ENCODE results near the gene ZNF784. TPM values are rescaled to one million over a fixed set of nuclear protein-coding genes. Genes with fewer than 3 reads are reported as not detected.

The ZNF784 gene
- total and polyA plus RNA-seq, 9 of the 15 experiments (the other 6 are each of a cell fraction or from before 2014, with no cell fraction given) = 0.14 to 6.1 (median 2.1) TPM

DNA sequence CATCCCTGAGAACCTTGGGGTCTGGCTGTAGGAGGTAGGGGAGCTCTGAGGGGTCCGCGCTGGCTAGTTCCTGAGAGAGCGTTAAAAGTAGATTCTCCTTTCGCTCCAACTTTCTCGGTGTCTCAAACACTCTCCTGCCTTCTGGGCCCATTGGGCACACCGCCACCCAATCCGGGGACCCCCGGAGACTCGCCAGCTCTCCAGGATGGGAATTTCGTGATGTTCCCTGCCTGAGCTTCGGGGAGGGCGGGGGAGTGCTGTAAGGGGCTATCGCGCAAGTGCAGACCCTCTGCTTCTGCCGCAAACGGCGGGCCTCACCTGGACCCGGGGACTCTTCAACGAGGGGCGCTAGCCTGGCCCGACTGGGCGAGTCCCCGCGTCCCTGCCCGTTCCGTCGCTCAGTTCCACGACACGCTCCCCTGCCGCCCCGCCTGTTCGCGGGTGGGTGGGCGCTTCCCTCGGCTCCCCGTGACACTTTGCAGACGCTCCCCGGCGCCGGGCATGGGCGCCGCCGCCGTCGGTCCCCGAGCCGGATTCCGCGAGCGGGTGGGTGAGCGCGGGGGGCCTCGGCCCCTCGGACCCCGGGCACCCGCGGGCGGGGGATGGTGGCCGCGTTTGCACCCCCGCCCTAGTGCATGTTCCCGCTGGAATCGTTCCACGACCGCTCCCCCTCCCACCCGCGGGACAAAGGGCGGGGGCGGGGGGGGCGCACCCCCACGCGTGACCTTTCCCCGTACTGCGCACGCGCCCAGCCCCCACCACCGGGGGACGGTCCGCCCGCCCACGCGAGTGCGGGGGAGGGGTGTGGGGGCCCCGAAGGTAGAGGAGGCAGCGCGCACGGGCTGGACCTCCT lies 23.6 kb upstream of the ZNF784 start, which contains the start of gene CCDC106:
CCDC106 (plus strand) TSS at position 481 of the 853 bp plus-strand sequence. CDS start 835 bp downstream, outside the sequence.
- Histone ChIP-seq H3K9ac (ENCODE audit: insufficient read depth in 1 of 2, low read depth in 2 of 2, low read length in 2 of 2) (peak within 1 kb of the TSS; percentile 89 to 98), H4K20me1 (replicated peaks; ENCODE audit: control insufficient read depth, insufficient read depth, low read length) (no peaks in the 10 kb centered on the region), H3K79me2 (ENCODE audit: control insufficient read depth, insufficient read depth, low read length) (peaks cover 57% of the 10 kb centered on the region), H3K27ac (ENCODE audit: extremely low read depth, low read depth, low read length) (peak within 1 kb of the TSS; percentile 90), H3K9me1 (ENCODE audit: control insufficient read depth, insufficient read depth, low read length) (no peaks in the 10 kb centered on the region), H3K4me1 (replicated peaks in 1 of 2; ENCODE audit: control insufficient read depth in 2 of 2, insufficient read depth in 2 of 2, low read length in 2 of 2) (peaks cover 26 to 78% of the 10 kb centered on the region in 2 experiments), H3K4me2 (ENCODE audit: insufficient read depth, low read length) (peak within 1 kb of the TSS; percentile 90), H2AFZ (ENCODE audit: low read depth, low read length) (peak within 1 kb of the TSS; percentile 95), H3K4me3 (peak within 1 kb of the TSS; percentile 68), H3K36me3 (ENCODE audit: control insufficient read depth, insufficient read depth, low read length) (peaks cover 49% of the 10 kb centered on the region; the same call in 2 of the 3 replicates), H3K9me3 (replicated peaks; ENCODE audit: control insufficient read depth, insufficient read depth, low read depth, low read length) (no peaks in the 10 kb centered on the region), H3K27me3 (ENCODE audit: control insufficient read depth in 2 of 2, insufficient read depth in 2 of 2, low read length in 2 of 2) (no peaks in the 10 kb centered on the region)
- CTCF ChIA-PET (ENCODE audit: low intra/inter-chr PET ratio) = interaction anchor here (0.7 kb wide), 1 partner anchor 13 kb away, joined by 4 read pairs; no protein-coding TSS in a partner anchor
- intact Hi-C loops (cut with micrococcal nuclease) = no loop called here
- DNase-seq (ENCODE audit: extremely low read depth in 1 of 4, low spot score in 3 of 4) (peak; percentile 81 to 86 (median 84)), ATAC-seq (peak; percentile 53), FAIRE-seq (peak; percentile 76)
- in situ Hi-C loops (cut with MboI) = loop anchor here (25.0 kb wide), 2 partner anchors 511 to 664 kb away; partner anchors contain the start of genes TNNT1 and ZSCAN5A
- POLR2A ChIA-PET = interaction anchor here (0.5 to 1.8 kb wide), 11 partner anchors 10 to 612 kb away, joined by 3 to 7 read pairs (median 3); partner anchors contain the start of gene ZNF865
- BruUV-seq (replicated peaks) = no TSS peak
- WGBS (ENCODE audit: insufficient coverage, low coverage, missing lambda C conversion rate) = 3% methylated on average over 38 of the region's 87 CpGs
- TF ChIP-seq KLF1 (tag; IDR thresholded peaks at IDR 0.05) = 0 out of 2 replicates have a peak, but pooled peaks have one; percentile 22
- TF ChIP-seq CTBP1 (IDR thresholded peaks at IDR 0.05; ENCODE audit: borderline replicate concordance) = peak; percentile 50; the same call in 1 of the 2 replicates
- peak; percentile 69; the same call in 1 of the 2 replicates for TF ChIP-seq HLTF (IDR thresholded peaks at IDR 0.05)
- no peak for TF ChIP-seq ZFP36 (IDR thresholded peaks at IDR 0.05; ENCODE audit: low read depth, low read length, partially characterized antibody)
- TF ChIP-seq NRF1 (conservative IDR thresholded peaks at IDR 0.05 in 1 of 2, IDR thresholded peaks at IDR 0.05 in 1 of 2) = peak; percentile 79 to 84
- TF ChIP-seq HDAC8 (tag; IDR thresholded peaks at IDR 0.05) = no peak
- TF ChIP-seq ZNF384 (IDR thresholded peaks at IDR 0.05; ENCODE audit: low read depth, low read length) = no peak
- TF ChIP-seq, protein P1, sequence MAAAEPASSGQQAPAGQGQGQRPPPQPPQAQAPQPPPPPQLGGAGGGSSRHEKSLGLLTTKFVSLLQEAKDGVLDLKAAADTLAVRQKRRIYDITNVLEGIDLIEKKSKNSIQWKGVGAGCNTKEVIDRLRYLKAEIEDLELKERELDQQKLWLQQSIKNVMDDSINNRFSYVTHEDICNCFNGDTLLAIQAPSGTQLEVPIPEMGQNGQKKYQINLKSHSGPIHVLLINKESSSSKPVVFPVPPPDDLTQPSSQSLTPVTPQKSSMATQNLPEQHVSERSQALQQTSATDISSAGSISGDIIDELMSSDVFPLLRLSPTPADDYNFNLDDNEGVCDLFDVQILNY (CRISPR knock-in tag; IDR thresholded peaks at IDR 0.05) = no peak
- TF ChIP-seq XRCC5 (IDR thresholded peaks at IDR 0.05; ENCODE audit: low read depth, low read length) = peak; percentile 49; the same call in 1 of the 2 replicates
- TF ChIP-seq, protein P2, sequence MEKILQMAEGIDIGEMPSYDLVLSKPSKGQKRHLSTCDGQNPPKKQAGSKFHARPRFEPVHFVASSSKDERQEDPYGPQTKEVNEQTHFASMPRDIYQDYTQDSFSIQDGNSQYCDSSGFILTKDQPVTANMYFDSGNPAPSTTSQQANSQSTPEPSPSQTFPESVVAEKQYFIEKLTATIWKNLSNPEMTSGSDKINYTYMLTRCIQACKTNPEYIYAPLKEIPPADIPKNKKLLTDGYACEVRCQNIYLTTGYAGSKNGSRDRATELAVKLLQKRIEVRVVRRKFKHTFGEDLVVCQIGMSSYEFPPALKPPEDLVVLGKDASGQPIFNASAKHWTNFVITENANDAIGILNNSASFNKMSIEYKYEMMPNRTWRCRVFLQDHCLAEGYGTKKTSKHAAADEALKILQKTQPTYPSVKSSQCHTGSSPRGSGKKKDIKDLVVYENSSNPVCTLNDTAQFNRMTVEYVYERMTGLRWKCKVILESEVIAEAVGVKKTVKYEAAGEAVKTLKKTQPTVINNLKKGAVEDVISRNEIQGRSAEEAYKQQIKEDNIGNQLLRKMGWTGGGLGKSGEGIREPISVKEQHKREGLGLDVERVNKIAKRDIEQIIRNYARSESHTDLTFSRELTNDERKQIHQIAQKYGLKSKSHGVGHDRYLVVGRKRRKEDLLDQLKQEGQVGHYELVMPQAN (IDR thresholded peaks at IDR 0.05; ENCODE audit: borderline replicate concordance) = peak; percentile 36; the same call in 1 of the 2 replicates
- TF ChIP-seq, protein P3, sequence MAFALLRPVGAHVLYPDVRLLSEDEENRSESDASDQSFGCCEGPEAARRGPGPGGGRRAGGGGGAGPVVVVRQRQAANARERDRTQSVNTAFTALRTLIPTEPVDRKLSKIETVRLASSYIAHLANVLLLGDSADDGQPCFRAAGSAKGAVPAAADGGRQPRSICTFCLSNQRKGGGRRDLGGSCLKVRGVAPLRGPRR (CRISPR knock-in tag; IDR thresholded peaks at IDR 0.05) = no peak
- TF ChIP-seq, protein P4, sequence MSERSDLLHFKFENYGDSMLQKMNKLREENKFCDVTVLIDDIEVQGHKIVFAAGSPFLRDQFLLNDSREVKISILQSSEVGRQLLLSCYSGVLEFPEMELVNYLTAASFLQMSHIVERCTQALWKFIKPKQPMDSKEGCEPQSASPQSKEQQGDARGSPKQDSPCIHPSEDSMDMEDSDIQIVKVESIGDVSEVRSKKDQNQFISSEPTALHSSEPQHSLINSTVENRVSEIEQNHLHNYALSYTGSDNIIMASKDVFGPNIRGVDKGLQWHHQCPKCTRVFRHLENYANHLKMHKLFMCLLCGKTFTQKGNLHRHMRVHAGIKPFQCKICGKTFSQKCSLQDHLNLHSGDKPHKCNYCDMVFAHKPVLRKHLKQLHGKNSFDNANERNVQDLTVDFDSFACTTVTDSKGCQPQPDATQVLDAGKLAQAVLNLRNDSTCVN (CRISPR knock-in tag; IDR thresholded peaks at IDR 0.05) = no peak
- TF ChIP-seq ZNF224 (CRISPR knock-in tag; IDR thresholded peaks at IDR 0.05) = no peak
- TF ChIP-seq KHSRP (IDR thresholded peaks at IDR 0.05) = no peak
- TF ChIP-seq RUNX1 (IDR thresholded peaks at IDR 0.05; ENCODE audit: low read depth) = peak; percentile 31; the same call in 1 of the 2 replicates
- TF ChIP-seq MCM3 (IDR thresholded peaks at IDR 0.05) = no peak
- TF ChIP-seq NR2C2 (CRISPR knock-in tag; IDR thresholded peaks at IDR 0.05) = peak; percentile 44; the same call in 1 of the 2 replicates
- TF ChIP-seq NR2C2 (tag; IDR thresholded peaks at IDR 0.05) = peak; percentile 91

Data from K562 (cell line).